ENCODE results near the gene TTC1.

The TTC1 gene

GRCh38 chr5:160029004-160029403 is 20.1 kb downstream of the TTC1 start:
- TF ChIP-seq CTCF (IDR thresholded peaks at IDR 0.05; ENCODE audit: low read depth, low read length) = no peak
- no peak for TF ChIP-seq EZH2phosphoT487 (IDR thresholded peaks at IDR 0.05; ENCODE audit: low read depth)
- Histone ChIP-seq H3K79me2 (ENCODE audit: low read length) (0 out of 2 replicates have a peak, but pooled peaks cover 3% of the 10 kb centered on the region), H3K27ac (ENCODE audit: low read length) (no peak overlapping the region), H3K9ac (ENCODE audit: low read length) (no peak overlapping the region), H2AFZ (ENCODE audit: low read depth, low read length) (no peak overlapping the region), H3K9me3 (ENCODE audit: insufficient read depth, low read length) (no peaks in the 10 kb centered on the region), H3K36me3 (replicated peaks; ENCODE audit: low read depth, low read length) (peaks cover 9% of the 10 kb centered on the region), H4K20me1 (ENCODE audit: insufficient read depth, low read length) (no peaks in the 10 kb centered on the region), H3K27me3 (ENCODE audit: low read depth, low read length) (no peaks in the 10 kb centered on the region), H3K4me3 (ENCODE audit: low read length) (no peak overlapping the region), H3K4me1 (ENCODE audit: low read length) (no peaks in the 10 kb centered on the region), H3K4me2 (ENCODE audit: low read length) (no peak overlapping the region)

- H3K9ac ChIP-seq (ENCODE audit: low read length) = no peak overlapping the region
- no peaks in the 10 kb centered on the region for H4K20me1 ChIP-seq (ENCODE audit: insufficient read depth, low read length)
- no peaks in the 10 kb centered on the region for H3K27me3 ChIP-seq (ENCODE audit: low read depth, low read length)
- no peak for TF ChIP-seq EZH2phosphoT487 (IDR thresholded peaks at IDR 0.05; ENCODE audit: low read depth)
- no peak for TF ChIP-seq CTCF (IDR thresholded peaks at IDR 0.05; ENCODE audit: low read depth, low read length)
- no peak overlapping the region for H2AFZ ChIP-seq (ENCODE audit: low read depth, low read length)
- H3K4me1 ChIP-seq (ENCODE audit: low read length) = no peaks in the 10 kb centered on the region
- H3K4me2 ChIP-seq (ENCODE audit: low read length) = no peak overlapping the region
- no peak overlapping the region for H3K27ac ChIP-seq (ENCODE audit: low read length)
- H3K9me3 ChIP-seq (ENCODE audit: insufficient read depth, low read length) = no peaks in the 10 kb centered on the region
- H3K4me3 ChIP-seq (ENCODE audit: low read length) = no peak overlapping the region
- H3K36me3 ChIP-seq (replicated peaks; ENCODE audit: low read depth, low read length) = peaks cover 7% of the 10 kb centered on the region
- 0 out of 2 replicates have a peak, but pooled peaks cover under 1% of the 10 kb centered on the region for H3K79me2 ChIP-seq (ENCODE audit: low read length)
Observed at GRCh38 chr5:160029540-160030139, 20.7 kb downstream of the TTC1 start.

- no peaks in the 10 kb centered on the region for H4K20me1 ChIP-seq (ENCODE audit: insufficient read depth, low read length)
- H3K27ac ChIP-seq (ENCODE audit: low read length) = no peak overlapping the region
- H3K4me3 ChIP-seq (ENCODE audit: low read length) = no peak overlapping the region
- no peaks in the 10 kb centered on the region for H3K27me3 ChIP-seq (ENCODE audit: low read depth, low read length)
- H3K4me1 ChIP-seq (ENCODE audit: low read length) = no peaks in the 10 kb centered on the region
- H3K9me3 ChIP-seq (ENCODE audit: insufficient read depth, low read length) = no peaks in the 10 kb centered on the region
- H3K79me2 ChIP-seq (ENCODE audit: low read length) = no peaks in the 10 kb centered on the region
- no peak overlapping the region for H3K9ac ChIP-seq (ENCODE audit: low read length)
- TF ChIP-seq CTCF (IDR thresholded peaks at IDR 0.05; ENCODE audit: low read depth, low read length) (no peak), EZH2phosphoT487 (IDR thresholded peaks at IDR 0.05; ENCODE audit: low read depth) (no peak)
- no peak overlapping the region for H3K4me2 ChIP-seq (ENCODE audit: low read length)
- no peak overlapping the region for H2AFZ ChIP-seq (ENCODE audit: low read depth, low read length)
- peaks cover 12% of the 10 kb centered on the region for H3K36me3 ChIP-seq (replicated peaks; ENCODE audit: low read depth, low read length)
Observed at GRCh38 chr5:160030631-160031377, 21.9 kb downstream of the TTC1 start.

GRCh38 chr5:160033546-160034252 is 24.8 kb downstream of the TTC1 start:
- no peaks in the 10 kb centered on the region for H3K27me3 ChIP-seq (ENCODE audit: low read depth, low read length)
- H3K9ac ChIP-seq (ENCODE audit: low read length) = no peak overlapping the region
- no peak overlapping the region for H3K4me2 ChIP-seq (ENCODE audit: low read length)
- H3K27ac ChIP-seq (ENCODE audit: low read length) = no peak overlapping the region
- H3K4me3 ChIP-seq (ENCODE audit: low read length) = no peak overlapping the region
- H3K36me3 ChIP-seq (replicated peaks; ENCODE audit: low read depth, low read length) = peaks cover 21% of the 10 kb centered on the region
- H3K9me3 ChIP-seq (ENCODE audit: insufficient read depth, low read length) = no peaks in the 10 kb centered on the region
- H3K4me1 ChIP-seq (ENCODE audit: low read length) = no peaks in the 10 kb centered on the region
- TF ChIP-seq EZH2phosphoT487 (IDR thresholded peaks at IDR 0.05; ENCODE audit: low read depth) = no peak
- TF ChIP-seq CTCF (IDR thresholded peaks at IDR 0.05; ENCODE audit: low read depth, low read length) = no peak
- no peaks in the 10 kb centered on the region for H4K20me1 ChIP-seq (ENCODE audit: insufficient read depth, low read length)
- H3K79me2 ChIP-seq (ENCODE audit: low read length) = no peaks in the 10 kb centered on the region
- no peak overlapping the region for H2AFZ ChIP-seq (ENCODE audit: low read depth, low read length)
